HG03439 (cell line): Measurements from ENCODE around the gene KLHL40.

Experiments
- ATAC-seq: cut with Tn5 transposase; IDR thresholded peaks from one replicate; pipeline ENCODE4 v1.9.1; 2021; ENCODE audit warnings: mild to moderate bottlenecking, moderate library complexity; ENCODE audit not compliant: unreplicated experiment

The KLHL40 gene

GRCh38 chr3:42701371-42702065 lies 16.2 kb downstream of the KLHL40 start:
- no peak for ATAC-seq

GRCh38 chr3:42702066-42702951 lies 17.0 kb downstream of the KLHL40 start, which contains the start of gene HHATL:
Gene HHATL (minus strand): TSS chr3:42702798. CDS start chr3:42700826, 1,972 bp downstream.
- no peak for ATAC-seq

- no peak for ATAC-seq
Observed at GRCh38 chr3:42702982-42703694, 17.8 kb downstream of the KLHL40 start.

DNA sequence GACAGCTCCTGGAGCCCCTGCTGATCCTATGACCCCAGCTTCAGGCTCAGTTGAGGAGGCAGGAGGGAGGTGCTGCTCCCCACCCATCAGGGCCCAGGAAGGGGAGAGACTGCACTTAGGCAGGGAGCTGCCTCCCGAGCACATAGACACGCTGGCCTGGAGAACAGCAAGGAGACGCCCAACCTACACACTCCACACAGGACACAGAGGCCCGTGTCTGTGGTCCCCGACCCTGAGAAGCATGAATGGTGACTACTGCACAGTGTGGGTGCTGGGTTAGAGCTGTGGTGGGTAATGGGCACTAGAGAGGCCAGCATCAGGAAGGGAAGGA lies 18.3 kb downstream of the KLHL40 start:
- no peak for ATAC-seq

DNA sequence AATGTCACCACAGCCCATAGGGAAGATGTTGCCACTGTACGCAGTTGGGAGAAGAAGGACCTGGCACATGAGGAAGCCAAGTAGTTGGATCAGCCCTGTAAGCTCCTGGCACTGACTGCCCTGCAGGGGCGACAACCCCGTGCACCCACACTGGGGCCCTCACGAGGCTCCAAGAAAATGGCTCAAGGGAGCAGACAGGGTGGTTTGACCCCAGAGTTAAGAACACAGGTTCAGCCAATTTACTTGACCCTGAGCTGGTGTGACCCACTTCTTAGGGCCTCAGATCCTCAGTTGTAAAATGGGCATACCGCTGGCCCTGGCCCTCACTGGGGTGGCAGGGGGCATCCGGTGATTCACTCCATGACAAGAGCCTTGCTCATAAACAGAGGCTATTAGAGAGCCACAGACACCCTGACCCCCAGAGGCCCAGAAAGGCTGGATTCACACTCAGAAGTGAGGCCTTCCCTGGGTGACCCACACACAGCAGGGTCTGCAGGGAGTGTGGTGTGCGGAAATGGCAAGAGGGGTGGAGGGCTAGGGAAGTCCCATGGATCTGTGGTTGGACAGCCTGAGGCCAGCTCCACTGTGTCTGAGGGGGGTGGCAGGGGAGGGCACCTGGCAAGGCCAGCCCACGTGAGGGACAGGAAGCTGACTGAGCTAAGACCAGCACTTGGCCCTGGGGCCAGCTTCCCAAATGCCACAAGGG lies 19.0 kb downstream of the KLHL40 start:
- ATAC-seq, result no peak

DNA sequence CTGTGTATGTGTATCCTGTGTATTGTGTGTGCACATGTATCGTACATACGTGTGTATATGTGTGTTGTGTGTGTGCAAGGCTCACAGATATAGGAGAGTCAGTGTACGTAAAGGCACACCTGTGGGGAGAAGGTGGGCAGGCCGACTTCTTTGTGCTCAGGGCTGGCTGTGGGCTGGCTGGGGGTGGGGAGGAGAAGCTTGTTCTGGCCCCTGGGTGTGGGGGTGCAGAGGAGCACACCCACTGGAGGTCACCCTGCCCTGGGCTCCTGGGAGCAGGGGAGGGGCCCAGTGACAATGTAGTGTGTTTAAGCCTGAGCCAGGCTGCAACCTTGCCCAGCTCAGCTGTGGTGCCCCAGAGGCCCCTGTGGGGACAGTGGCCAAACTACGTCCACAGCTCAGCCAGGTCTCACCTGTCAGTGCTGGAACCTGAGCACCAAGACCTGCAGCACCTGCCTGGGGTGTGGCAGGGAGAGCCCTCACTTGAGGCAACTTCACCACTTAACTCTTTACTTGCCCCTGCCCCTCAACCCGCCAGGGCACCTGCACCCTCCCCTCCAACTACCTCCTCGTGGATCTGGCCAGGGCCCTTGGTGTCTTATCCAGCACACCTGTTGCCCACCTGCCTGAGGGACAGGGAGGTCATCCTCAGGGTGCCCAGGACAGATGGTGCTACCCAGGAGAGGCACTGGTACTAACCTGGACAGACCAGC lies 19.9 kb downstream of the KLHL40 start:
- ATAC-seq, result no peak

DNA sequence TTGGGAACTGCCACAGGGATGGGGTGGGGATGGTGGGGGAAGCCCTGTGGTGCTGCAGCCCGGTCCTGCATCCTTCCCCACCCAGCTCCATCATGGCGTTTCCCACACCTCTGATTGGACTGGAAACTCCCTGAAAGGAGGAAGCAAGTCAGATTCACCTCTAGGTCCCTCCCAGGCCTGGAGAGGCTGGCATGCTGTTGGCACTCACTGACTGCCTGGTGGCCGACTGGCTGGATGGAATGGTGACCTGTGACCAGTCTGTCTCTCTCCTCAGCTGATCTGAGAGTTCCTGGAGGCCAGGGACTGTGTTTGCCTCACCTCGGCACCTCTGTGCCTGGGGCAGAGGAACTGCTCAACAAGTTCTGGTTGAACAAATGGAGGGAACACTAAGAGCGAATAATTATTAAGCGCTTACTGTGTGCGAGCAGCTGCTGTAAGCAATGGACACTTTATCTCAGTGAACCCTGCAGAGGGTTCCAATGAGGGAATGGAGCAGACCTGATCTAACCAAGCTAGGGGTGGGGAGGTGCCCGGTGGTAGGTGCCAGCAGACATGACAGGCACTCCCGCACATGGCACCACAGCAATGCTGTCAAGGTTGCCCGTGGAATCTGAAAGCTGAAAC lies 20.7 kb downstream of the KLHL40 start:
- no peak for ATAC-seq

DNA sequence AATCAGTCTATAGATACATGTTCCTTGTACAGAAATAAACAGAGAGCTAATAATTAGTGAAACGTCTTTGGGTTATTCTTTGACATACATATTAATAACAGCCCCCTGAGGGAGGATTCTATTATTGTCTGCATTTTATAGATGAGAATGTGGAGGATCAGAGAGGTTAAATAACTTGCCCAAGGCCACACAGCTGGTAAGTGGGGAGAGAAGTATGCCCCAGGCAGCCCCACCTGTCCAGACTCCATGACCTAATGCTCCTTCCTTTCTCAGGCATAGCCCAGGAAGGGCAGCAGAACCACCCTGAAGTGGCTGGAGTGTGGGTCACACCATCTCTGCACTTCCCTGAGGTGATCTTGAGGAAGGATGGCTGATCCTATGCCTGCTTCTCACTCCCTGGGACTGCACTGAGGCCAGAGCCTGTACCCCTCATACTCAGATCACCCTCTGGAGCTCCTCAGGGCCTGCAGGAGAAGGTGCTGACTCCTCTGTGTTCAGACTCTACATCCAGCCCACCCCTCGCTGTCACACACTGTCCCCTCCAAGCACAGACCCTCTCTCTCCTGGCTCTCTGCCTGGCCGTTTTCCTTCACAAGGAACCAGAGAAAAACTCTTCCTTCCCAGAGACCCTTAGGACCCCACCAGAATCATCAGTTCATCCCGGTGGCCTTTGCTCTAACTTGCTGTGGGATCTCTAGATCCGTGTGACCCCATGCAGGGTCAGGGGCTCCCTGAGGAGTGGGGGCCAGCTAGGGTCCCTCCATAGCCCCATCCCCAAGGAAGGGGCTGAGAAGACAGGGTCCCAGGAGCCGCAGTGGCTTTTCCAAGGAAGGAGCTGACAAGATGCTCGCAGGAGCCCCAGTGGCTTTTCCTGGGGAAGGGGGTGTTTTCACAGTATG lies 21.6 kb downstream of the KLHL40 start:
- no peak for ATAC-seq

DNA sequence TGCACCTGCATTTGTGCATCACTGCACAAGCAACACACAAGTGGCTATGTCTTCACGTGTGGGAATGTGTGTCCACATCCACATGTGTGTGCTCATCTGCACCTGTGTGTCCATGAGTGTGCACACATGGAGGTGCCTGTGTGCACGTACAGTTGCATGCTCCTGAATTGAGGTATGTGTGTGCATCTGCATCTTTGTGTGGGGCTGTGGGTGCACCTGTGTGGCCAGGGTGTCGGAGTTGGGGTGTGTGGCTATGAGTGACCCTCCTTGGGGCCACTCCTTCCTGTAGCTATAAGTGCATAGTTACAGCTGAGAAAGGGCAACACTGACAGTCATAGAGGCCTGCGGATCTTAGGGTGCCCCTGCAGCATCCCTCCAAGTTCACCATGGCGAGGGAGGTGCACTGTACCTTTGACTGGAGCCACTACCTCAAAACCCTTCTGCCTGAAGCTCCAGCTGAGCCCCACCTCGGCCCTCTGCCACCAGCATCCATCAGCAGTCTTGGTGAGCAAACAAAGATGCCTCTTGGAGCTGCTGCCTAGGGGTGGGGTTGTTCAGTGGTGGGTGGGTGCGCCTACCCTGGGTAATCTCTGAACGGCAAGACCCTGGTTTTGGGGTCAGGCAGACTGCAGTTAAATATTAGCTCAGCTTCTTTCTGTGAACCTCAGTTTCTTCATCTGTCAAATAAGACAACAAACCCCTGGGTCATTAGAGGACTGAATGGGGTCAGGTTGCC lies 22.5 kb downstream of the KLHL40 start:
- no peak for ATAC-seq

DNA sequence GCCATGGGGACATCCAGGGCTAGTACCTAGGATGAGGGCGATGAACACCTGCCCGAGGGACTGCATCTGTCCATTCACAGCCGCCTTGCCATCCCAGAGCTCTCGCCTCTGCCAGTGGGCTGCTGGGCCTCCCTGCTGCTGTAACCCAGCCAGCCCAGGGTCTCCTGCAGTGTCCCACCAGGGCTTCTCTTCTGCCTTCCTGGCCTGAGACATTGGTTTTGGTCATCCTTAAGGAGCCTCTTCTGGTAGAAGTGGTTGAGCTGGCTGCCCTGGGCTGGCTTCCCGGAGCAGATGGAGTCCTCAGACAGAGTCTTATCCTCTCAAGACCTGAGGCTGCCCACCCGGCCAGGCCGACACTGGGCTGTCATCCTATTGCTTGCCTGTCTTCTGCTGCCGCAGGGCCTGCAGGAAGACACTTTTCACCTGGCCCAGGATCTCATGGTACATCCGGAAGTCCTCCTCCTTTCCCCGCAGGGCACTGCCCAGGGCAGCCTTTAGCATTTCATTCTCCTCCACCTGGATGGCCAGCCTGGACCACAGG lies 23.3 kb downstream of the KLHL40 start:
- ATAC-seq, result no peak

DNA sequence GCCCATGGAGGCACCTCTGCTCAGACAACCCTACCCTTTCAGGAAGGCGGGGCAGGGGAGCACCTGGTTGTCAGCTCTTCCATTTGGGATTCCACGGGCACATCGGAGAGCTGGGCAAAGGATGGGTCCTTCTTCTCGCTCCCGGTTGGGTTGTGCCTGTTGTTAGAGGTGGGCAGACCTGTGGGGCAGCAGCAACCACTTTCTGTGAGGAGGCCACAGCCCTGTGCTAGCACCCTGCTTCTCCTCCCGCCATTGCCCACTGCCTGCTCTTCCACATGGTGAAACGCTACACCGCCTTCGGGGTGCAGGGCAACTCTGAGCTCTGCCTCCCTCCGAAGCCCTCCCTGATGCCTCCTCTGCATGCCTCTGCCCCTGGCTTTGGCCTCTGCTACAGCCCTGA lies 24.3 kb downstream of the KLHL40 start:
- no peak for ATAC-seq

DNA sequence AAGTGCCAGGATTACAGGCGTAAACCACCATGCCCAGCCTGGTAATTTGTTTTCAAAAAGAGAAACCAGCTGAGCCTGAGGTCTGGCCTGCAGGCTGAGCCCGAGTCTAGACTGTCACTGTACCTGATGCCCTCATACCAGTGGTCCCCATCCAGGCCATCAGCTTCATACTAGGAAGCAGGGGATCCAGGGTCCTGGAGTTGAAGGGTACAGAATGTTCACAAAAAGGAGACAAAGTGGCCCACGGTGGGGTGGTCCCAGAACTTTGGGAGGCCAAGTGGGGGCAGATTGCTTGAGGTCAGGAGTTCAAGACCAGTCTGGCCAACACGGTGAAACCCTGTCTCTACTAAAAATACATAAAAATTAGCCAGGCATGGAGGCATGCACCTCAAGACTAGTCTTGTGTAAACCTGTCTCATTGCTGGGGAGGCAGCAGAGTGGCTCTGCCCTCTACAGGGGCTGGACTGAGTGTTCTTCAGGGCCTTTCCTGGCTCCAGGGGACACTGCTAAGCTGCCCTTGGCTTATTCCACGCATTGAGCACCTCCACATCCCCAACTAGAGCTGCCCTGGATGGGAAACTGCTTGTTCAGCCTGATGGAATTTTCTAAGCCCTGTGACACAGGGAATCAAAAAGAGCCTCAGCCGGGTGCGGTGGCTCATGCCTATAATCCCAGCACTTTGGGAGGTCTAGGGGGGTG lies 25.1 kb downstream of the KLHL40 start:
- no peak for ATAC-seq

DNA sequence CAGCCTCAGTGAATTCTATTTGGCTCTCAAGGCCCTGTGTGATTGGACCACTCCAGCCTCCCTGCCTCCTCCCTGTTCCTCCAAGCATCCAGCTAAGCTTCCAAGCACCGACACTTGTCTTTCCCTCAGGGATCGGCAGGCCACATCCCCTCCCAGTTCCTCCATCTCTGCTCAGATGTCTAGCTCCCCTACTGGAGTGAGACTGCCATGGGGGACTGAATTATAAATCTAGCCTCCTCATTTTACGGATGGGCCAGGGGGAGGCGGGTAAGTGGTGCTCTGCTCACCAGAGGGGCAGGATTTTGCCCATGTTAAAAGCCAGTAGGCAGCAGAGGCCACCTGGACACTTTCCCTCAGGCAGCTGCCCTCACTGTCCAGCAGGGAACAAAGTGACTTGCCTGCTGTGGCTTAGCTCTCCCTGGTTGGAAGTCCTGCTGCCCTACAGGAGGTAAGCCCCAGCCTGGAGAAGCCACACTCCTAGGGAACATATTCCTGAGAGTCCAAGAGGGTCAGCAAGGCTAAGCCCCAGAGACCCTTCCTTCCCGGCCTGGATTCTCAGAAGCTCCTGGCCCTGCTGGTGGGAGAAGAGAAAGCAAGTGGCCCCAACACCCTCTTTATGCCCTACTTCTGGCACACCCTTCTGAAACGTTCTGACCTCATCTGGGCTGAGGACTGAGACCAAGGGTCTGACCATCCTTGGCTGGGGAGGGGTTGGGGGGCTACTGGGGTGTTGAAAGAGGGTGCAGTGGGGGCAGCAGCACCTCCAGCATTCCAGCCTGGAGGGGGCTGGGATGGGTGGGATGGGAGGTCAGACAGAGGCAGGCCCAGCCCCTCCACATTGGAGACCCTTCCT lies 26.4 kb downstream of the KLHL40 start:
- no peak for ATAC-seq

DNA sequence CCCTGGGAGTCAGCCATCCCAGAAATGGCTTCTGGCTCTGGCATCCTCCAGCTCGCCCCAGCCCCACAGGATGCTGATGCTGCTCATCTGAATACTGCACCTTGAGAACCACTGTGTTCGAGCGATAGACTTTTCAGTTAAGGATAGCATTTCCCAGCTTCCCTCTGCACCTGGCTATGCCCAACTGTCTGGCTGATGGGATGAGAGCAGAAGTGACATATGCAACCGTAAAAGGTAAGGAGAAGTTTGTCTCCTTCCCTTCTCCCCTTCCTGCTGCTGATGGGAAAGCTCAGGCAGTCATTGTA lies 27.0 kb downstream of the KLHL40 start:
- ATAC-seq, result no peak

GRCh38 chr3:42712688-42713372 lies 27.5 kb downstream of the KLHL40 start:
- ATAC-seq, result no peak

GRCh38 chr3:42713747-42714146 lies 28.4 kb downstream of the KLHL40 start:
- ATAC-seq, result no peak
